Measurements from ENCODE around the gene IGF1R.

IGF1R gene

DNA sequence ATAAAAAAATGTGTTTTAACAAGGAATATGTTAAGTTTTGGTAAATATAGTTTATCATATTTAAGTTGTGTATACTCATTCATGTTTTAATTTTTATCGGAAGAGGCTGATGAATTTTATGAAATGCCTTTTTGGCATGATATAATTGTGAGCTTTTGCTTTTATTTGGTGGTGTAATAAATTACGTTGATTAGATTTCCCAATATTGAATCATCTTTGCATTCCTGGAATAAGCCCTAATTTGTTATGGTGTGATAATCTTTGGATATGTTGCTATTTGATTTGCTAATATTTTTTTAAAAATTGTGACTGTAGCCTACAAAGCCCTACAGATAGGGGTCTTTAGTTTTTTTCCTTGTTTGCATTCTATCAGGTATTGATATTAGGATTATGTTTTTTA, 107.4 kb downstream of the IGF1R start:
- no peak for TF ChIP-seq EZH2 (IDR thresholded peaks at IDR 0.05; ENCODE audit: borderline replicate concordance, low read depth, low read length, severe bottlenecking)
- TF ChIP-seq, protein P1, sequence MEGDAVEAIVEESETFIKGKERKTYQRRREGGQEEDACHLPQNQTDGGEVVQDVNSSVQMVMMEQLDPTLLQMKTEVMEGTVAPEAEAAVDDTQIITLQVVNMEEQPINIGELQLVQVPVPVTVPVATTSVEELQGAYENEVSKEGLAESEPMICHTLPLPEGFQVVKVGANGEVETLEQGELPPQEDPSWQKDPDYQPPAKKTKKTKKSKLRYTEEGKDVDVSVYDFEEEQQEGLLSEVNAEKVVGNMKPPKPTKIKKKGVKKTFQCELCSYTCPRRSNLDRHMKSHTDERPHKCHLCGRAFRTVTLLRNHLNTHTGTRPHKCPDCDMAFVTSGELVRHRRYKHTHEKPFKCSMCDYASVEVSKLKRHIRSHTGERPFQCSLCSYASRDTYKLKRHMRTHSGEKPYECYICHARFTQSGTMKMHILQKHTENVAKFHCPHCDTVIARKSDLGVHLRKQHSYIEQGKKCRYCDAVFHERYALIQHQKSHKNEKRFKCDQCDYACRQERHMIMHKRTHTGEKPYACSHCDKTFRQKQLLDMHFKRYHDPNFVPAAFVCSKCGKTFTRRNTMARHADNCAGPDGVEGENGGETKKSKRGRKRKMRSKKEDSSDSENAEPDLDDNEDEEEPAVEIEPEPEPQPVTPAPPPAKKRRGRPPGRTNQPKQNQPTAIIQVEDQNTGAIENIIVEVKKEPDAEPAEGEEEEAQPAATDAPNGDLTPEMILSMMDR (IDR thresholded peaks at IDR 0.05; ENCODE audit: borderline replicate concordance, extremely low read depth, low read length, poor library complexity, severe bottlenecking) = no peak
- no peak overlapping the region for H3K4me2 ChIP-seq (ENCODE audit: insufficient read depth, low read length)
- H3K4me3 ChIP-seq (ENCODE audit: low read depth in 1 of 2, low read length in 2 of 2) = no peak overlapping the region
- H2AFZ ChIP-seq (ENCODE audit: low read depth, low read length) = no peak overlapping the region
- no peak overlapping the region for H3K9ac ChIP-seq (ENCODE audit: low read depth, low read length)
- H3K9me3 ChIP-seq (ENCODE audit: insufficient read depth, low read length, severe bottlenecking) = no peaks in the 10 kb centered on the region
- peaks cover 58% of the 10 kb centered on the region for H3K79me2 ChIP-seq (ENCODE audit: insufficient read depth, low read length)
- no peaks in the 10 kb centered on the region for H3K27me3 ChIP-seq (ENCODE audit: insufficient read depth, low read length, poor library complexity)
- ATAC-seq (ENCODE audit: insufficient read depth, low read depth) (no peak), DNase-seq (no peak)
- no peaks in the 10 kb centered on the region for H3K4me1 ChIP-seq (ENCODE audit: insufficient read depth, low read length)
- peaks cover 45% of the 10 kb centered on the region for H4K20me1 ChIP-seq (ENCODE audit: insufficient read depth, low read length)
- no peak overlapping the region for H3K27ac ChIP-seq (ENCODE audit: low read length)
- H3K36me3 ChIP-seq (ENCODE audit: insufficient read depth, low read length) = no peaks in the 10 kb centered on the region

DNA sequence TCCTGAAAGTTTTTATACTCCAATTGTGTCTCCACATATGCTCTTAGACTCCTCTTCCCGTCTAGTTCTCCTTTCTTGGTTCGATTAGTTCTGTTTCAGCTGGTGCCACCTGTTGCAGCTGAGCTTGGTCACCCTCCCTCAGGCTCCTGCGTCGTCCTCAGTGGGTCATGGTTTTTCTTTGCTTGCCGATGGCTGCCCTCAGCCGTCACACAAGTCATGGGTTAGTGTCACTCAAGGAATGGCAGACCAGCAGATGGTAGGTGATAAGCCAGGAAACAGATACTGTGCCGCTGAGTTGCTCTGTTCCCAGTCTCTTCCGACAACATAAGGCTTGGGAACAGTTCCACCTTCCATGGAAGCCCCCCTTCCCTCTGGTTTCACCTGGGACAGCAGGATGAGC, 109.9 kb downstream of the IGF1R start:
- DNase-seq (no peak), ATAC-seq (ENCODE audit: insufficient read depth, low read depth) (no peak)
- Histone ChIP-seq H3K27me3 (ENCODE audit: insufficient read depth, low read length, poor library complexity) (no peaks in the 10 kb centered on the region), H3K4me1 (ENCODE audit: insufficient read depth, low read length) (no peaks in the 10 kb centered on the region), H3K79me2 (ENCODE audit: insufficient read depth, low read length) (peaks cover 63% of the 10 kb centered on the region), H2AFZ (ENCODE audit: low read depth, low read length) (no peak overlapping the region), H3K4me2 (ENCODE audit: insufficient read depth, low read length) (no peak overlapping the region), H3K27ac (ENCODE audit: low read length) (no peak overlapping the region), H3K9me3 (ENCODE audit: insufficient read depth, low read length, severe bottlenecking) (no peaks in the 10 kb centered on the region), H3K36me3 (ENCODE audit: insufficient read depth, low read length) (no peaks in the 10 kb centered on the region), H3K4me3 (ENCODE audit: low read depth in 1 of 2, low read length in 2 of 2) (no peak overlapping the region), H3K9ac (ENCODE audit: low read depth, low read length) (no peak overlapping the region), H4K20me1 (ENCODE audit: insufficient read depth, low read length) (peaks cover 46% of the 10 kb centered on the region)
- TF ChIP-seq, protein P1 (IDR thresholded peaks at IDR 0.05; ENCODE audit: borderline replicate concordance, extremely low read depth, low read length, poor library complexity, severe bottlenecking) = no peak
- TF ChIP-seq EZH2 (IDR thresholded peaks at IDR 0.05; ENCODE audit: borderline replicate concordance, low read depth, low read length, severe bottlenecking) = no peak

DNA sequence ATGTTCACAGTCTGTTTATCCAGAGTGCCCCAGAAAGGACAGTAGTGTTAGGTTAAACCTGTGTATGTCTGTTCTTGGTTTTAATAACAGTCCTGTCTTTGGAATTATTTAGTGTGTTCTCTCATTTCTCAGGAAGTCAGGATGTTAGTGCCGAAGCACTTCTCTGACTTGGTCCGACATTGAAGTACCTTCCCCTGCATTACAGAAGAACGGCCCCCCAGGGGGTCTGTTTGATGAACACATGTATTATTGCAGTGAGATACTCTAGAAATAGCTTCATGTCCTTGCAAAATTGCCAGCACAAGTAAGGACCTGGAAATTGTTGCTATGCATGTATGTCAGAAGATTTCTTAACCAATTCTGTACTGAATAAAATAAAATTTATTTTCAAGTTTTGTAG, 110.9 kb downstream of the IGF1R start:
- TF ChIP-seq, protein P1 (IDR thresholded peaks at IDR 0.05; ENCODE audit: borderline replicate concordance, extremely low read depth, low read length, poor library complexity, severe bottlenecking) = no peak
- no peak for TF ChIP-seq EZH2 (IDR thresholded peaks at IDR 0.05; ENCODE audit: borderline replicate concordance, low read depth, low read length, severe bottlenecking)
- Histone ChIP-seq H3K27ac (ENCODE audit: low read length) (no peak overlapping the region), H3K4me3 (ENCODE audit: low read depth in 1 of 2, low read length in 2 of 2) (no peak overlapping the region), H3K4me1 (ENCODE audit: insufficient read depth, low read length) (no peaks in the 10 kb centered on the region), H3K27me3 (ENCODE audit: insufficient read depth, low read length, poor library complexity) (no peaks in the 10 kb centered on the region), H2AFZ (ENCODE audit: low read depth, low read length) (no peak overlapping the region), H3K9me3 (ENCODE audit: insufficient read depth, low read length, severe bottlenecking) (no peaks in the 10 kb centered on the region), H4K20me1 (ENCODE audit: insufficient read depth, low read length) (peaks cover 47% of the 10 kb centered on the region), H3K36me3 (ENCODE audit: insufficient read depth, low read length) (no peaks in the 10 kb centered on the region), H3K4me2 (ENCODE audit: insufficient read depth, low read length) (no peak overlapping the region), H3K9ac (ENCODE audit: low read depth, low read length) (no peak overlapping the region), H3K79me2 (ENCODE audit: insufficient read depth, low read length) (peaks cover 66% of the 10 kb centered on the region)
- ATAC-seq (ENCODE audit: insufficient read depth, low read depth) = no peak
- DNase-seq = no peak

Measured in DND-41 (cell line).